Measurements from ENCODE around the gene CNIH2. TPM values are rescaled to one million over a fixed set of nuclear protein-coding genes. Genes with fewer than 3 reads are reported as not detected.

Gene CNIH2
- total and polyA plus RNA-seq, 4 donors, result 1.1 to 3.4 (median 1.5) TPM

DNA sequence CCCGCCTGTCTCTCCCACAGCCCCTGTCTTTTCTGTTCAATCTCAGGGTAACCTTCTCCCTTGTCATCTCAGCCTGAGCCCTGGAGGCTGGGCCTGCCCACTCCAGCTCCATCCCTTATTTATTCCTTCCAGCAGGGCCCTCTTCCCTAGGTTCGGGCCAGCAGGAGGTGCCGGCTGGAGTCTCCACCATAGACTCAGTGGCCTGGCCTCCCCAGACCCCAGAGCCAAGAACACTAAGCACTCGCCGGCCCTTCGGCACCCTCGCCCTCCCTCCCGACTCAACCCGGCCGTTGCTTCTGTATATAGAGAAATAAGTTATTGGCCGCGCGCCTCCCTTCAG is 11.0 kb upstream of the CNIH2 start:
- ATAC-seq (ENCODE audit: insufficient read depth, low FRiP score) (no peak), DNase-seq (no peak)
- Histone ChIP-seq H3K27ac (ENCODE audit: low read depth in 1 of 2, low read length in 1 of 2) (peak overlapping the region; percentile 43 to 93), H3K27me3 (ENCODE audit: control insufficient read depth in 3 of 3, insufficient read depth in 3 of 3, low read length in 2 of 3) (no peaks in the 10 kb centered on the region), H3K9me3 (ENCODE audit: control insufficient read depth in 4 of 4, insufficient read depth in 3 of 4, low read length in 3 of 4) (no peaks in the 10 kb centered on the region), H3K36me3 (ENCODE audit: control insufficient read depth in 4 of 4, insufficient read depth in 4 of 4, low read length in 4 of 4) (peaks cover 0 to 34% (median 18%) of the 10 kb centered on the region in 4 donors), H3K4me1 (ENCODE audit: control insufficient read depth in 5 of 5, insufficient read depth in 5 of 5, low read length in 5 of 5) (peaks cover 0 to 13% (median 4%) of the 10 kb centered on the region in 5 donors), H3K9ac (ENCODE audit: insufficient read depth in 1 of 2, low read length in 2 of 2) (no peak overlapping the region), H3K4me3 (peak overlapping the region; percentile 40)
- 16 to 20% methylated on average over 13 of the region's 13 CpGs for WGBS, 2 donors
- TF ChIP-seq, protein P1, sequence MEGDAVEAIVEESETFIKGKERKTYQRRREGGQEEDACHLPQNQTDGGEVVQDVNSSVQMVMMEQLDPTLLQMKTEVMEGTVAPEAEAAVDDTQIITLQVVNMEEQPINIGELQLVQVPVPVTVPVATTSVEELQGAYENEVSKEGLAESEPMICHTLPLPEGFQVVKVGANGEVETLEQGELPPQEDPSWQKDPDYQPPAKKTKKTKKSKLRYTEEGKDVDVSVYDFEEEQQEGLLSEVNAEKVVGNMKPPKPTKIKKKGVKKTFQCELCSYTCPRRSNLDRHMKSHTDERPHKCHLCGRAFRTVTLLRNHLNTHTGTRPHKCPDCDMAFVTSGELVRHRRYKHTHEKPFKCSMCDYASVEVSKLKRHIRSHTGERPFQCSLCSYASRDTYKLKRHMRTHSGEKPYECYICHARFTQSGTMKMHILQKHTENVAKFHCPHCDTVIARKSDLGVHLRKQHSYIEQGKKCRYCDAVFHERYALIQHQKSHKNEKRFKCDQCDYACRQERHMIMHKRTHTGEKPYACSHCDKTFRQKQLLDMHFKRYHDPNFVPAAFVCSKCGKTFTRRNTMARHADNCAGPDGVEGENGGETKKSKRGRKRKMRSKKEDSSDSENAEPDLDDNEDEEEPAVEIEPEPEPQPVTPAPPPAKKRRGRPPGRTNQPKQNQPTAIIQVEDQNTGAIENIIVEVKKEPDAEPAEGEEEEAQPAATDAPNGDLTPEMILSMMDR (IDR thresholded peaks at IDR 0.05; ENCODE audit: control extremely low read depth, extremely low read depth), result no peak

DNA sequence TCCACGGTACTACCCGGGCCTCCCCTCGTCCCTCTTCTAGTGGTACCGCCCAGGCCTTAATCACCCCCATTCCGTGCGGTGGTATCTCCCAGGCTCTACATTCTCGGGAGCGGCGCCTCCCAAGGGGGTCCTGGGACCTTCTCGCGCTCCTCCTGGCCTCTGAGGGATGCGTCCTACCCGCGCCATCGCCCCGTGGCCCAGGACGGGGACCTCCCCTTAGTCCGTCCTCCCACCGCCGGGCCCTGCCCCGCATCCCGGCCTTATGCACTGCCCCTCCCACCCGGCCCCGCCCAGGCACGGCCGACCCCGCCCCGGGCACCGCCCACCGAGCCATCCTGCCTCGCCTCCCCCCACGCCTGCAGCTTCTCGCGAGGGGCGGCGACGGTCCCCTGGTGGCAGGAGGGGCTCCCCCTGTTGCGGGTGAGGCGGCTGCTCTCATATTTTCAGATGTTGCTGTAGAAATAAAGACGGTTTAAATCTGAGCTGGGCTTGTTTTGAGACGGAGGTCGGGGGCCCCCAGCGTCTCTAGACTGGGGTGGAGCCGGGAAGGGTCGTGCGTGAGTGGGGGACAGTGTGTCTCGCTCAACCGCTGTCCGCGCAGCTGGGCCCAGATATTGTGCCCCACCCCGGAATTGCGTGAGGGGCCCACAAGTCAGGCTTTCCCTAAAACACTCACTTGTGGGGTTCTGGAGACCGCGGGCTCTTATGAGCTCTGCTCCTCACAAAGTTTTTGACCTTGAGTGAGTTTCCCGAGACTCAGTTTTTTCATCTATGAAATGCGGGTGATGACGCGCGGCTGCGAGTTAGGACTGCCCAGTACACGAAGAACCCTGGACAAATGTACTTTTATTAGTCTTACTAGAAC is 10.4 kb upstream of the CNIH2 start:
- Histone ChIP-seq H3K4me3 (peak overlapping the region; percentile 49), H3K4me1 (ENCODE audit: control insufficient read depth in 5 of 5, insufficient read depth in 5 of 5, low read length in 5 of 5) (peaks cover 0 to 13% (median 4%) of the 10 kb centered on the region in 5 donors), H3K9me3 (ENCODE audit: control insufficient read depth in 4 of 4, insufficient read depth in 3 of 4, low read length in 3 of 4) (no peaks in the 10 kb centered on the region), H3K9ac (ENCODE audit: insufficient read depth in 1 of 2, low read length in 2 of 2) (peak overlapping the region; percentile 44 to 92), H3K36me3 (ENCODE audit: control insufficient read depth in 4 of 4, insufficient read depth in 4 of 4, low read length in 4 of 4) (peaks cover 2 to 34% (median 22%) of the 10 kb centered on the region in 4 donors), H3K27ac (ENCODE audit: low read depth in 1 of 2, low read length in 1 of 2) (peak overlapping the region; percentile 93), H3K27me3 (ENCODE audit: control insufficient read depth in 3 of 3, insufficient read depth in 3 of 3, low read length in 2 of 3) (no peaks in the 10 kb centered on the region)
- DNase-seq (peak; percentile 94 to 96 (median 96)), ATAC-seq (ENCODE audit: insufficient read depth, low FRiP score) (peak; percentile 85)
- TF ChIP-seq, protein P1 (IDR thresholded peaks at IDR 0.05; ENCODE audit: control extremely low read depth, extremely low read depth), result no peak
- WGBS, 2 donors, result 0% methylated on average over 55 to 61 of the region's 61 CpGs

DNA sequence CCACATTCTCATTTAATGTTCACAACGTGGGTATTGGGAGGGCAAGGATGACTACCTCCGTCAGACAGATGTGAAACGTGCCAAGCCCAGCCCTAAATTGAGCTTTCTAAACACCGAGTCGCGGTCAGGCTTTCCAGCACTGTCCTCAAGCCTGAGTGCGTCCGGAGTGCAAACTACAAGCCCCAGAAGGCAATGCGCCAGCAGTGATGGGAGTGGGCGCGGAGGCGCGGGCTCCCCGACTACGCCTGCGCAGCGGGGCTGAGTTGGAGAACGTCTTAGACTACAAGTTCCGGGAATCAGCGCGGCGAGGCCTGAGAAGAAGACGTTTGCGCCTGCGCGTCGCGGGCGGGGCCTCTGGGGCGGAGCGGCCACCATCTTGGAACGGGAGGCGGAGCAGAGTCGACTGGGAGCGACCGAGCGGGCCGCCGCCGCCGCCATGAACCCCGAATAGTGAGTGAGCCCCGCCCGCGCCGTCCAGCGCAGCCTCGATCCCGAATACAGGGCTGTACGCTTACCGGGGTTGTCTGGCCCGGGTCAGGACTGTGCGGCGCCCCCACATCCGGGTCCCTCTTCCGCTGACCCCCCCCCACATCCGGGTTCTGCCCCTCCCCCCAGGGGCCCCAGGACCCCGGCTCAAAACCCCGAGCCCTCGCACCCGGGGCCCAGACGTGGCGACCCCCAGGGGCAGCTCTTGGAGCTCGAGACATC is 9.6 kb upstream of the CNIH2 start, which contains the start of gene RAB1B:
RAB1B (plus strand) TSS at position 396 of the 708 bp plus-strand sequence; CDS start at position 437, 41 bp downstream.
- 0% methylated on average over 55 to 64 of the region's 64 CpGs for WGBS, 2 donors
- TF ChIP-seq, protein P1 (IDR thresholded peaks at IDR 0.05; ENCODE audit: control extremely low read depth, extremely low read depth), result no peak
- peak within 1 kb of the TSS; percentile 80 to 92 for H3K9ac ChIP-seq (ENCODE audit: insufficient read depth in 1 of 2, low read length in 2 of 2)
- H3K27ac ChIP-seq (ENCODE audit: low read depth in 1 of 2, low read length in 1 of 2), result peak within 1 kb of the TSS; percentile 94 to 97
- peaks cover 0 to 13% (median 4%) of the 10 kb centered on the region in 5 donors for H3K4me1 ChIP-seq (ENCODE audit: control insufficient read depth in 5 of 5, insufficient read depth in 5 of 5, low read length in 5 of 5)
- peaks cover 5 to 39% (median 28%) of the 10 kb centered on the region in 4 donors for H3K36me3 ChIP-seq (ENCODE audit: control insufficient read depth in 4 of 4, insufficient read depth in 4 of 4, low read length in 4 of 4)
- no peaks in the 10 kb centered on the region for H3K9me3 ChIP-seq (ENCODE audit: control insufficient read depth in 4 of 4, insufficient read depth in 3 of 4, low read length in 3 of 4)
- DNase-seq, result peak; percentile 100
- no peaks in the 10 kb centered on the region for H3K27me3 ChIP-seq (ENCODE audit: control insufficient read depth in 3 of 3, insufficient read depth in 3 of 3, low read length in 2 of 3)
- ATAC-seq (ENCODE audit: insufficient read depth, low FRiP score), result peak; percentile 87
- peak within 1 kb of the TSS; percentile 92 for H3K4me3 ChIP-seq
